K562 (cell line): ENCODE measurements around the gene PPP1R14B. TPM values are rescaled to one million over a fixed set of nuclear protein-coding genes. Genes with fewer than 3 reads are reported as not detected.
A peak's percentile ranks its signal among the peaks of the same experiment; 100 is the strongest.

Experiments used
- ATAC-seq: fragments of 200-7000 bp; cut with Tn5 transposase; 3 replicates; pipeline ENCODE4 v1.9.1; 2020; ENCODE audit warnings: moderate library complexity
- BruUV-seq: library from RNA; stranded (reverse); fragments of 400-500 nt; replicated peaks from 2 replicates; lab custom pipeline; 2021; lab: Mats Ljungman, UMichigan
- CTCF ChIA-PET: fragments of 300-600 bp; formaldehyde crosslinking; extraction: SDS; loops from one replicate; lab custom pipeline; 2021; ENCODE audit warnings: low intra/inter-chr PET ratio; lab: Yijun Ruan, JAX
- POLR2A ChIA-PET: fragments of 300-600, 350-650 bp; sonication (Branson Sonifier 250); formaldehyde crosslinking; extraction: SDS; loops from one replicate; lab custom pipeline; 2021; ENCODE audit warnings: antibody characterized with exemption, inconsistent platforms; lab: Yijun Ruan, JAX
- DNase-seq, 4 experiments: peaks; one replicate each; pipeline versions ENCODE4 v3.0.0 to v3.0.0-alpha.2; 2011 to 2018; ENCODE audit warnings: low spot score in 3 of 4, mixed read lengths in 3 of 4; ENCODE audit errors: extremely low read depth in 1 of 4
- FAIRE-seq: peaks from 2 replicates; lab custom pipeline; 2011; peaks lifted over from hg19 to GRCh38; lab: Jason Lieb, UNC
- H2AFZ ChIP-seq: 2 replicates; pipeline ENCODE4 v1.6.0; 2011; ENCODE audit warnings: low read depth, low read length, control low read depth, inconsistent platforms
- H3K27ac ChIP-seq: fragments of 200-600 bp; 3 replicates; pipeline ENCODE4 v1.8.0; 2011; ENCODE audit warnings: low read depth, mild to moderate bottlenecking, control low read depth, inconsistent platforms, low read length, moderate library complexity, mixed read lengths; ENCODE audit errors: extremely low read depth
- H3K27me3 ChIP-seq, 2 experiments: fragments of 300-600 bp in 1 of 2; 2 replicates in 1 of 2; 3 replicates in 1 of 2; pipeline versions ENCODE4 v1.6.0 to v1.8.0; 2011; ENCODE audit warnings: inconsistent platforms in 2 of 2, low read length in 2 of 2, mild to moderate bottlenecking in 1 of 2, mixed read lengths in 1 of 2, moderate library complexity in 1 of 2; ENCODE audit not compliant: control insufficient read depth in 2 of 2, insufficient read depth in 2 of 2
- H3K36me3 ChIP-seq: fragments of 300-600 bp; 3 replicates; pipeline ENCODE4 v1.8.0; 2011; ENCODE audit warnings: mild to moderate bottlenecking, low read length, inconsistent platforms; ENCODE audit not compliant: control insufficient read depth, insufficient read depth
- H3K4me1 ChIP-seq, 2 experiments: fragments of 200-600 bp in 1 of 2; replicated peaks in 1 of 2; 2 replicates in 1 of 2; 3 replicates in 1 of 2; pipeline versions ENCODE4 v1.5.1 to v1.8.0; 2011; ENCODE audit warnings: inconsistent platforms in 2 of 2, low read length in 2 of 2, mild to moderate bottlenecking in 1 of 2, mixed read lengths in 1 of 2, moderate library complexity in 1 of 2; ENCODE audit not compliant: control insufficient read depth in 2 of 2, insufficient read depth in 2 of 2
- H3K4me2 ChIP-seq: 2 replicates; pipeline ENCODE4 v1.6.1; 2011; ENCODE audit warnings: low read length, control low read depth, inconsistent platforms, mixed read lengths; ENCODE audit not compliant: insufficient read depth
- H3K4me3 ChIP-seq: fragments of 200-600 bp; sonication (generic), shearing (Covaris generic); 2 replicates; pipeline ENCODE4 v1.5.1; 2016; ENCODE audit warnings: control low read depth, inconsistent platforms
- H3K79me2 ChIP-seq: fragments of 200-600 bp; 3 replicates; pipeline ENCODE4 v1.8.0; 2011; ENCODE audit warnings: low read length, inconsistent platforms; ENCODE audit not compliant: control insufficient read depth, insufficient read depth
- H3K9ac ChIP-seq, 2 experiments: 2 replicates each; pipeline versions ENCODE4 v1.6.0 to v1.6.1; 2011; ENCODE audit warnings: low read depth in 2 of 2, low read length in 2 of 2, control low read depth in 1 of 2, inconsistent platforms in 1 of 2, mild to moderate bottlenecking in 1 of 2, mixed read lengths in 1 of 2; ENCODE audit not compliant: insufficient read depth in 1 of 2
- H3K9me1 ChIP-seq: one replicate; pipeline ENCODE4 v1.6.0; 2011; ENCODE audit warnings: inconsistent platforms, mild to moderate bottlenecking, low read length, moderate library complexity; ENCODE audit not compliant: control insufficient read depth, insufficient read depth
- H3K9me3 ChIP-seq: replicated peaks from 2 replicates; pipeline ENCODE4 v1.5.1; 2011; ENCODE audit warnings: low read depth, low read length, inconsistent platforms; ENCODE audit not compliant: control insufficient read depth, insufficient read depth
- H4K20me1 ChIP-seq: replicated peaks from 2 replicates; pipeline ENCODE4 v1.6.1; 2011; ENCODE audit warnings: low read length, inconsistent platforms, mixed read lengths; ENCODE audit not compliant: control insufficient read depth, insufficient read depth
- CEBPB ChIP-seq: fragments of 450-650 bp; IDR thresholded peaks from 2 replicates; pipeline ENCODE4 v1.6.1; 2016; ENCODE audit warnings: missing genetic modification characterization, missing compliant biosample characterization
- CTBP1 ChIP-seq: fragments of 450-650 bp; IDR thresholded peaks from 2 replicates; pipeline ENCODE4 v1.6.1; 2016; ENCODE audit warnings: borderline replicate concordance
- IRF2 ChIP-seq: sonication (generic); formaldehyde crosslinking; IDR thresholded peaks from 2 replicates; pipeline ENCODE4 v1.8.1; 2022; ENCODE audit warnings: mild to moderate bottlenecking, missing genetic modification reagents
- MAZ ChIP-seq, 2 experiments: fragments of 450-650 bp in 1 of 2; sonication (generic) in 1 of 2; formaldehyde crosslinking; IDR thresholded peaks in 1 of 2; conservative IDR thresholded peaks in 1 of 2; 2 replicates each; pipeline versions ENCODE4 v1.4.0 to v1.5.0; 2020; ENCODE audit warnings: mild to moderate bottlenecking in 1 of 2, missing genetic modification reagents in 1 of 2
- PHF21A ChIP-seq: fragments of 450-650 bp; IDR thresholded peaks from 2 replicates; pipeline ENCODE4 v1.6.1; 2017; ENCODE audit warnings: low read depth, borderline replicate concordance
- SP1 ChIP-seq: sonication (generic); formaldehyde crosslinking; IDR thresholded peaks from 2 replicates; pipeline ENCODE4 v1.8.1; 2022; ENCODE audit warnings: mild to moderate bottlenecking, missing genetic modification reagents
- YY1 ChIP-seq, 3 experiments: IDR thresholded peaks; 2 replicates each; pipeline ENCODE4 v1.6.1; 2011; ENCODE audit warnings: low read length in 2 of 3, mild to moderate bottlenecking in 2 of 3, moderate library complexity in 2 of 3, borderline replicate concordance in 1 of 3, control low read depth in 1 of 3, low read depth in 1 of 3; ENCODE audit not compliant: insufficient read depth in 3 of 3, insufficient replicate concordance in 2 of 3, control insufficient read depth in 1 of 3, insufficient read length in 1 of 3; ENCODE audit errors: extremely low read depth in 1 of 3
- WGBS: fragments of 100-300 bp; shearing (Covaris generic); methylation state at CpG from one replicate; pipeline ENCODE4 v1.1.6; 2016; ENCODE audit warnings: low coverage, mixed read lengths; ENCODE audit not compliant: insufficient coverage; ENCODE audit errors: missing lambda C conversion rate; 5-methylcytosine and 5-hydroxymethylcytosine counted together
- in situ Hi-C: fragments of 300-500 bp; cut with MboI; formaldehyde crosslinking; loops from 4 replicates; pipeline ENCODE4 v1.15.0; 2018; ENCODE audit warnings: inconsistent platforms, mixed read lengths
- intact Hi-C: fragments of 100-400 bp; cut with micrococcal nuclease; formaldehyde crosslinking; loops from 2 replicates; pipeline ENCODE4 v1.14.2; 2022
- polyA plus RNA-seq, 8 experiments: library from polyadenylated mRNA; depleted of rRNA in 4 of 8; stranded (reverse) in 5 of 8; unstranded in 3 of 8; fragments of >200 nt; fragmentation: Nextera tagmentation in 2 of 8; fragmentation: Illumina TruSeq in 1 of 8; extraction: Ambion mirVana in 2 of 8; extraction: Trizol in 1 of 8; gene quantifications; 2 replicates each; pipeline versions ENCODE4 v1.2.1 to v1.2.3, GENCODE V29; 2011 to 2014; ENCODE audit warnings: inconsistent platforms in 1 of 8, missing spikeins in 1 of 8
- total RNA-seq, 7 experiments: library from RNA; depleted of rRNA in 6 of 7; stranded (reverse); fragments of >200 nt in 6 of 7; fragmentation: Illumina TruSeq in 2 of 7; extraction: Trizol in 2 of 7; gene quantifications; 2 replicates each; pipeline versions ENCODE4 v1.2.1 to v1.2.3, GENCODE V29; 2011 to 2021; ENCODE audit warnings: low replicate concordance in 1 of 7

PPP1R14B gene
- total and polyA plus RNA-seq, 9 of the 15 experiments (the other 6 are each of a cell fraction or from before 2014, with no cell fraction given), result 7.7 to 566 (median 212) TPM

DNA sequence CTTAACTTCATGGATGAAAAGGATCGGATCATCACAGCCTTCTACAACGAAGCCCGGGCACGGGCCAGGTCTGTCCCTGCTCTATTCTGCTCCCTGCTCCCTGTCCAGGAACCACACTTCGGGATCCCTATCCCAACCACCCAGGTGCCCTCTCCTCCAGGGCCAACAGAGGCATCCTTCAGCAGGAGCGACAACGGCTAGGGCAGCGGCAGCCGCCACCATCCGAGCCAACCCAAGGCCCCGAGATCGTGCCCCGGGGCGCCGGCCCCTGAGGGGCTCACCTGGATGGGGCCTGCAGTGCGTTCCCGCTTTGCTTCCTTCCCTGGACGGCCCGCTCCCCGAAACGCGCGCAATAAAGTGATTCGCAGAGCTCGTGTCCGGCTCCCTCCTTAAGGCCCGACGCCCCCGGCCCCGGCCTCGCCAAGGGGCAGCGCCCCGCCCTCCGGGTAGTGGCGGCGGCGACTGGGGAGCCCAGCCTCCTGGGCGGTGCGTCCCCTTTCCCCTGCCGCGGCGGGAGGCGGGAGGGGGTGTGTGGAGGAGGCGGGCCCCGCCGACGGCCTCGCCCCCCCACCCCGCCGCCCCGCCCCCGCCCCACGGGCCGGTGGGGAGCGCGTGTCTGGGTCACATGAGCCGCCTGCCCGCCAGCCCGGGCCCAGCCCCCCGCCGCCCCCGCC, 12.7 kb downstream of the PPP1R14B start, which contains the start of gene VEGFB (continued):
- TF ChIP-seq MAZ (CRISPR knock-in tag; conservative IDR thresholded peaks at IDR 0.05 in 1 of 2, IDR thresholded peaks at IDR 0.05 in 1 of 2) (peak; percentile 23 to 71; a peak in 2 of 4 replicates), PHF21A (no peak), IRF2 (CRISPR knock-in tag) (0 out of 2 replicates have a peak, but pooled peaks have one; percentile 35), SP1 (CRISPR knock-in tag) (peak; percentile 67), CTBP1 (peak; percentile 26; the same call in 1 of the 2 replicates)

DNA sequence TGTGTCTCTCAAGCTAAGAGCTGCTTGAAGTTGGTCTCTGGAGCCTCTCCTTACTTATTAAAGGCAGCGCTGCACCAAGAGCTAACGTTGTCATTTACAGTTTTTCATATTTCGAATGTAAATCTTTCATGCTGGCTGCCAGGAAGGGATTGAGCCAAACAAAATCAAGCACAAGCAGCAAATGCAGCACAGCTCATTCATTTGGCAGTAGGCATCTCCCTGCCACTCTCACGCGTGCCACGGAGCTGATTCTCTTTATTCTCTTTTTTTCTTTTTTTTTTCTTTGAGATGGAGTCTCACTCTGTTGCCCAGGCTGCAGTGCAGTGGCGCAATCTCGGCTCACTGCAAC, 13.8 kb downstream of the PPP1R14B start:
- 84% methylated on average over 8 of the region's 8 CpGs for WGBS
- no peak for DNase-seq
- in situ Hi-C loops (no loop called here), intact Hi-C loops (no loop called here)
- ChIA-PET CTCF (no interaction called here), POLR2A (interaction anchor here (0.6 to 2.5 kb wide), 9 partner anchors 8 to 85 kb away, joined by 3 to 11 read pairs (median 4); partner anchors contain the start of genes FERMT3, FKBP2, PPP1R14B and PRDX5)
- H3K4me2 ChIP-seq, result 0 out of 2 replicates have a peak overlapping the region, but pooled peaks have one; percentile 67
- no peak overlapping the region; the same call in 2 of the 3 replicates for H3K27ac ChIP-seq
- no peak overlapping the region for H3K4me3 ChIP-seq
- H3K79me2 ChIP-seq, result peaks cover 41% of the 10 kb centered on the region
- no TSS peak for BruUV-seq
- H4K20me1 ChIP-seq, result no peaks in the 10 kb centered on the region
- peaks cover 37 to 73% of the 10 kb centered on the region in 2 experiments for H3K4me1 ChIP-seq
- H3K9me3 ChIP-seq, result no peaks in the 10 kb centered on the region
- H3K9ac ChIP-seq, result peak overlapping the region; percentile 48 to 71; a peak in 2 of 4 replicates
- peaks cover 29% of the 10 kb centered on the region; the same call in 2 of the 3 replicates for H3K36me3 ChIP-seq
- FAIRE-seq, result peak; percentile 37
- H3K27me3 ChIP-seq, result no peaks in the 10 kb centered on the region
- no peaks in the 10 kb centered on the region for H3K9me1 ChIP-seq
- TF ChIP-seq CEBPB (tag), result peak; percentile 43; the same call in 1 of the 2 replicates
- TF ChIP-seq YY1 (IDR thresholded peaks at IDR 0.05; ENCODE audit: borderline replicate concordance in 1 of 3, control insufficient read depth in 1 of 3, extremely low read depth in 1 of 3, insufficient read depth in 3 of 3, insufficient read length in 1 of 3, insufficient replicate concordance in 2 of 3, low read depth in 1 of 3, low read length in 2 of 3), result no peak
- ATAC-seq, result no peak
- no peak overlapping the region for H2AFZ ChIP-seq
